Measurements from ENCODE around the gene RNF126. TPM values are rescaled to one million over a fixed set of nuclear protein-coding genes. Genes with fewer than 3 reads are reported as not detected.

Gene RNF126
- total RNA-seq, 1 donor from 2014 or later = 40.8 TPM

- no peaks in the 10 kb centered on the region for H3K27me3 Mint-ChIP-seq (ENCODE audit: unreplicated experiment)
- H3K4me1 Mint-ChIP-seq (ENCODE audit: unreplicated experiment) = peaks cover 8% of the 10 kb centered on the region
- TF ChIP-seq, protein P1, sequence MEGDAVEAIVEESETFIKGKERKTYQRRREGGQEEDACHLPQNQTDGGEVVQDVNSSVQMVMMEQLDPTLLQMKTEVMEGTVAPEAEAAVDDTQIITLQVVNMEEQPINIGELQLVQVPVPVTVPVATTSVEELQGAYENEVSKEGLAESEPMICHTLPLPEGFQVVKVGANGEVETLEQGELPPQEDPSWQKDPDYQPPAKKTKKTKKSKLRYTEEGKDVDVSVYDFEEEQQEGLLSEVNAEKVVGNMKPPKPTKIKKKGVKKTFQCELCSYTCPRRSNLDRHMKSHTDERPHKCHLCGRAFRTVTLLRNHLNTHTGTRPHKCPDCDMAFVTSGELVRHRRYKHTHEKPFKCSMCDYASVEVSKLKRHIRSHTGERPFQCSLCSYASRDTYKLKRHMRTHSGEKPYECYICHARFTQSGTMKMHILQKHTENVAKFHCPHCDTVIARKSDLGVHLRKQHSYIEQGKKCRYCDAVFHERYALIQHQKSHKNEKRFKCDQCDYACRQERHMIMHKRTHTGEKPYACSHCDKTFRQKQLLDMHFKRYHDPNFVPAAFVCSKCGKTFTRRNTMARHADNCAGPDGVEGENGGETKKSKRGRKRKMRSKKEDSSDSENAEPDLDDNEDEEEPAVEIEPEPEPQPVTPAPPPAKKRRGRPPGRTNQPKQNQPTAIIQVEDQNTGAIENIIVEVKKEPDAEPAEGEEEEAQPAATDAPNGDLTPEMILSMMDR (IDR thresholded peaks at IDR 0.05) = no peak
- DNase-seq (ENCODE audit: extremely low spot score, unreplicated experiment) = no peak
- no peak overlapping the region for H3K27ac Mint-ChIP-seq (ENCODE audit: unreplicated experiment)
- no peak overlapping the region for H3K4me3 Mint-ChIP-seq (ENCODE audit: unreplicated experiment)
- no peaks in the 10 kb centered on the region for H3K9me3 Mint-ChIP-seq (ENCODE audit: unreplicated experiment)
- H3K36me3 Mint-ChIP-seq (ENCODE audit: unreplicated experiment) = peaks cover 2% of the 10 kb centered on the region
These were observed 22.9 kb downstream of the RNF126 start for GRCh38 chr19:640161-640558.

DNA sequence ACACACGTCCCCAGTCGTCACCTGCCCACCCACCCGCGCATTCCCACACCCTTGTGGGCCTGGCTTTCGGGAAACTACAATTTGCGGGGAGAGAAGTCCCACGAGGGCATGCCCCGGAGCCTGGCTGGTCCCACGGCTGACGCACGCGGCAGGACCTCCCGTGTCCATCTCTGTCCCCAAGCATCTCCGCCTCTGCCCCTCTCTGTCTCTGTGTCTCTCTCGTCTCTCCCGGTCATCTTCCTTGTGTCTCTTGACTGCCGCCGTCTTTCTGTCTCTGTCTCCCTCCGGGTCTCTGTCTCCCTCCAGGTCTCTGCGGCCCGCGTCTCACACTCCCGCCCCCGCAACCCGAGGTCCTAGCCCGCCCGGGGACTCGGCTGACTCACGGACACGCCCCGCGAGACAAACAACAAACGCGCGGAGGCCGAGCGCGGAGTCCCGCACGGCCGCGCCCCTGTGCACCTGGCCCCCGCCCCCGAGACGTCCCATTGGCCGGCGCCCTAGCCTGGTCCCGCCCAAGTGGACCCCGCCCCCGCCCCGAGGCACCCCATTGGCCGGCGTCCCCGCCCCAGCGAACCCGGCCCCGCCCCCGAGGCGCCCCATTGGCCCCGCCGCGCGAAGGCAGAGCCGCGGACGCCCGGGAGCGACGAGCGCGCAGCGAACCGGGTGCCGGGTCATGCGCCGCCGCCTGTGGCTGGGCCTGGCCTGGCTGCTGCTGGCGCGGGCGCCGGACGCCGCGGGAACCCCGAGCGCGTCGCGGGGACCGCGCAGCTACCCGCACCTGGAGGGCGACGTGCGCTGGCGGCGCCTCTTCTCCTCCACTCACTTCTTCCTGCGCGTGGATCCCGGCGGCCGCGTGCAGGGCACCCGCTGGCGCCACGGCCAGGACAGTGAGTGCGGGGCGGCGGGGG is 23.5 kb downstream of the RNF126 start, which contains the start of gene FGF22:
Gene FGF22, plus strand, starts transcription at position 627 of the 908 bp plus-strand sequence. Its CDS starts 47 bp downstream, at position 674.
- Mint-ChIP-seq H3K4me3 (ENCODE audit: unreplicated experiment) (peak within 1 kb of the TSS; percentile 75), H3K27ac (ENCODE audit: unreplicated experiment) (peak within 1 kb of the TSS; percentile 84), H3K4me1 (ENCODE audit: unreplicated experiment) (peaks cover 6% of the 10 kb centered on the region), H3K27me3 (ENCODE audit: unreplicated experiment) (no peaks in the 10 kb centered on the region), H3K9me3 (ENCODE audit: unreplicated experiment) (no peaks in the 10 kb centered on the region), H3K36me3 (ENCODE audit: unreplicated experiment) (no peaks in the 10 kb centered on the region)
- DNase-seq (ENCODE audit: extremely low spot score, unreplicated experiment) = peak; percentile 96
- TF ChIP-seq, protein P1 (IDR thresholded peaks at IDR 0.05) = no peak

- H3K4me3 Mint-ChIP-seq (ENCODE audit: unreplicated experiment) = peak overlapping the region; percentile 75
- TF ChIP-seq, protein P1 (IDR thresholded peaks at IDR 0.05) = no peak
- no peak overlapping the region for H3K27ac Mint-ChIP-seq (ENCODE audit: unreplicated experiment)
- H3K9me3 Mint-ChIP-seq (ENCODE audit: unreplicated experiment) = no peaks in the 10 kb centered on the region
- H3K4me1 Mint-ChIP-seq (ENCODE audit: unreplicated experiment) = peaks cover 10% of the 10 kb centered on the region
- no peaks in the 10 kb centered on the region for H3K36me3 Mint-ChIP-seq (ENCODE audit: unreplicated experiment)
- H3K27me3 Mint-ChIP-seq (ENCODE audit: unreplicated experiment) = no peaks in the 10 kb centered on the region
- no peak for DNase-seq (ENCODE audit: extremely low spot score, unreplicated experiment)
These were observed 24.1 kb downstream of the RNF126 start for GRCh38 chr19:638906-639252.

GRCh38 chr19:634975-635652 is 27.9 kb downstream of the RNF126 start:
- Mint-ChIP-seq H3K4me1 (ENCODE audit: unreplicated experiment) (peaks cover 30% of the 10 kb centered on the region), H3K27ac (ENCODE audit: unreplicated experiment) (no peak overlapping the region), H3K4me3 (ENCODE audit: unreplicated experiment) (no peak overlapping the region), H3K36me3 (ENCODE audit: unreplicated experiment) (peaks cover 6% of the 10 kb centered on the region), H3K27me3 (ENCODE audit: unreplicated experiment) (no peaks in the 10 kb centered on the region), H3K9me3 (ENCODE audit: unreplicated experiment) (no peaks in the 10 kb centered on the region)
- TF ChIP-seq, protein P1 (IDR thresholded peaks at IDR 0.05) = no peak
- no peak for DNase-seq (ENCODE audit: extremely low spot score, unreplicated experiment)
